GM18520 (cell line): ENCODE measurements around the gene LARP4B.

Experiments
- ATAC-seq: cut with Tn5 transposase; IDR thresholded peaks from one replicate; pipeline ENCODE4 v1.9.1; 2021; ENCODE audit not compliant: unreplicated experiment

LARP4B gene

GRCh38 chr10:789831-790701 lies 141.4 kb downstream of the LARP4B start:
- no peak for ATAC-seq

GRCh38 chr10:788796-789748 lies 142.4 kb downstream of the LARP4B start:
- ATAC-seq: no peak

DNA sequence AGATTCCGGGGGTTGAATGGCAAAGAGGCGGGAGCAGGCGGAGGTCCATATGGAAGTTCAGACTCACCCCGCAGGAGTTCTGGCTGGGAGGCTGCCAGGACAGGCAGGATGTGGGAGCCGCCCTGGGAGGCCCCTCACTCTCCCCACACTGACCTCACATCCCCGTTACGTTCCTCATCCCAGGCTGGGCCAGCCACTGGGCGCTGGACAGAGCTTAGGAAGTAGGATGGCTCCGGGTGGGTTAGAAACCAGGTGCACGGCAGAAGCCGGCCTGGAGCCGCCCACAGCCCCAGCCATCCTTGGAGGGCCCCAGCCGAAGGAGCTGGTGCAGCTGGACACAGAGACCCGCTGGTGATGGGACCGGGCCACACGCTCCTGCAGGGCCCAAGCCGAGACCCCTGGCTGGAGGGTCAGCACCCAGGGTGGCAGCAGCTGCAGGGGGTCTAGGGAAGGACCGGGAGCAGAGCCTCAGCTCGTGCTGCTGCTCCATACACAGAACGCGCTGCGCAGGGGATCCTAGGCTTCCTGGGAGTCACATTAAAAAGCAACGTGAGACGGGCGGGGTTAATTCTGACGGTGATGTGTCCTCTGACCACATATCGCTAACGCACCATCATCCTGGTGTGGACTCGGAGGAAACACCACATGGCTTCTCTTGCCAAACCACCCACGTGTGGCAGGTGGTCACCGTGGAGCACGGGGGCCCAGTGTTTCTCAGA lies 143.4 kb downstream of the LARP4B start:
- no peak for ATAC-seq

- ATAC-seq: no peak
Measured at GRCh38 chr10:786633-787474, 144.7 kb downstream of the LARP4B start.

DNA sequence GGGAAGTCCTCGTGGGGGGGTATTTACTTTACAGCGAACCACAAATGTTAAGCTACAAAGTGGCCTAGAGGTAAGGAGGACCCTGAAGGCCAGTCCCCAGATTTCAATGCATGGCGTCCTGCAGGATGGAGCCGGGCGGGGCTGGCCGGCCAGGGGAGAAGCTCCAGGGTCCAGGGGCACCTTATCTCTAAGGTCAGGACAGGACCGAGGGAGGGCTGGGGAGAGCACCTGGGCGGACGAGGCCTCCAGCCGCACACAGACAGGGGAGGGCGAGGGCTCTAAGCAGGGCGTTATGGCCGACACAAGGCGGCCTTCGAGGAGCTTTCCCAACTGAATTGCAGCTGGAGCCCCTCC lies 145.7 kb downstream of the LARP4B start:
- ATAC-seq: no peak

DNA sequence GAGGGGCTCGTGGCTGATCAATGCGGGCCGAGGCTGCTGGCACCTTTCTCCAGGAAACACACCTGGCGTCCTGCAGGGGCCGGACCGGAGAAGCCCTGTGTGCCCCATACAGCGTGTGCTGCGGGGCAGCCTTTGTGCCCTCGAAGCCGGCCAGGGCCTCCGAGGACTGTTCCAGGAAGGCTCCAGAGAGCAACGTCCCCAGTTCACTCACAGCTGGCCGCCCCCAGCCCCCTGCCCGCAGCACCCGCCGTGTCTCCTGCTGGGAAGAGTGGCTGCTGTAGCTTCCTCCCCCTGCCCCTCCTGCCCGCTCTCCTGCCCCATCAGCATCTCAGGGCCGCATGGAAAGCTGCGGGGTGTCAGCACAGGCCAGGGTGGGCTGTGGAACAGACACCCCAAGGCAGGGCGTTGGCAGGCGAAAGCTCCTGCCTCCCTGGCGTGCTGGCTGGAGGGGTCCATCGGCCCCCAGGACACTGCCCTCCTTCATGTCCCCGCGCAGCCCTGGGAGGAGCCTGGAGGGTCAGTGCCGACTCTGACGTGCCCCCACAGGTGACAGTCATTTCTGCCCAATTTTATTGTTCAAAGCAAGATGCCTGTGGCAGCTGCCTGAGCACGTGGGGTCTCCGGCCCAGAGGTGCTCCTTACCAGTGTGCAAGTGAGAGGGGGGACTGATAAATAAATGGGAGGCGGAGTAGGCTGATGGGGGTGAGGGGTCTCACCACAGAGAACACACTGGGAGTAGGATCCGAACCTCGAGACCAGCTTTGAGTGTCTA lies 146.2 kb downstream of the LARP4B start:
- ATAC-seq: no peak

GRCh38 chr10:784403-785088 lies 147.0 kb downstream of the LARP4B start:
- ATAC-seq: no peak

GRCh38 chr10:782751-783648 lies 148.5 kb downstream of the LARP4B start:
- no peak for ATAC-seq

GRCh38 chr10:780536-781524 lies 150.7 kb downstream of the LARP4B start:
- no peak for ATAC-seq

DNA sequence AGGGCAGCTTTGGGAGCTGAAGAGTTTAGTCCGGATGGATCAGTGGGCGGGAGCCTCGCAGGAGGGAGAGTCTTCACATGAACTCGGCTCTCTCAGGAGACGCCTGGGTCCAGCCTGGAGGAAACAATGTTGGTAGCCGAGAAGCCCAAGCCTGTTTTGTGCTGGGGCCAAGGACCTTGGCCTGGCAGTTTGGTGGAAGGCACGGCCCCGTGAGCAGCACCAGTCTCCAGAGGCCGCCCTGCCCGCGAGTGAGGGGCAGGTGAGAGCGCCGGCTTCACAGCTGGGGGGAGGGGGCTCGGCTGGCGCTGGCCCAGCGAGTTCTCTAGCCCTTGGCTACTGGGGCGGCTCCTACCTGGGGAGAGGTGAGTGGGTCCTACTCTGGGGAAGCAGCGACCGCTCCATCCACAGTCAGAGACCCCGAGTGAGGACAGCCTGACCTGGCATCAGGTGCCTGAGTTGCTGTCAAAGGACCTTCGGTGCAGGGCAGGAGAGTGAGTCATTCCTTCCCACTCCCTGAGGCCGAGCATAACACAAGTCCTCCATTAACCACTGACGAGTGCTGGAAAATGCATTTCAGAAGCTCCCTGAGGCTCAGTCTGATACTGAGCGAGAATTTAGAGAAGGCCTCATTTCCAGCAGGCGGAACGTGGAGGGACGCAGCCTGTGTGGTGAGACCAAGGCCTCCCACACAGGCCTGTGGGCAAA lies 152.7 kb downstream of the LARP4B start:
- no peak for ATAC-seq

- ATAC-seq: no peak
Measured at GRCh38 chr10:777913-778479, 153.5 kb downstream of the LARP4B start.

- no peak for ATAC-seq
Measured at GRCh38 chr10:776772-777171, 154.7 kb downstream of the LARP4B start.

DNA sequence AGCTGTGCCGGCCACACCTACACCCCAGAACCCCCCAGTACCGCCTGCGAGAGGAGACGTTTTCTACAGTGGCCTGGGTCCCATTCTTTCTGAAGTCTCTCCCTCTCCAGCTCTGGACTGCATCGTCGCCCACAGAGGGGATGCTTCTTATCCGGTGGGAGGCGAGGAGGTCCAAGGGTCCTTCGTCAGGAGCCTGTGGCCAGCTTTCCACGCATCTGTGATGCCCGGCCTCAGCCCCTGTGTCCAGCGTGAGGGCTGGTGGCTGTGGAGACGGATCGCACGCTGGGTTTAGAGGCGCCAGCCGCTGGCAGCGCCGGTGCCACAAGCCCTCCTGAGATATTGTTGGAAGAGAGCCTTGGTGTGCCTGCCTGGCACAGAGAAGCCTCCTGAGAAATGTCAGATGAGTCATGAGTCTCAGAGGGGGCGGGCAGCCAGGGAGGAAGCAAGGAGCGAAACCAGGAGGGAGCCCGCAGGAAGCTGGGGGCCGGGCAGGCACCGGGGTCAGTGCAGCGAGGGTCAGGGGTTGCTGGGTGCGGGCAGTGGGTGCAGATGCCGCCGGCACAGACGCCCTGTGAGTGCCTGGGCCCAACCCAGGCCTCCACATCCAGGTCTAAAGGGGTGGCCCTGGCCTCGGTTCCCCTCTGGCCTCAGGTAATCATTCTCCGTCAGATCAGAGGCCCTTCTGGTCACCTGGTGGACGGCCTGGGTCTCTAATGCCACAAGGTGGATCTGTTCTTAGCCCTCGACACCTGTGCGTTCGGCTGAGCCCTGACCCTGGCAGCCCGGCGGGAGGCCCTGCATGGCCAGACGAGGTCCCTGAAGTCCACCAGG lies 156.0 kb downstream of the LARP4B start:
- ATAC-seq: no peak

DNA sequence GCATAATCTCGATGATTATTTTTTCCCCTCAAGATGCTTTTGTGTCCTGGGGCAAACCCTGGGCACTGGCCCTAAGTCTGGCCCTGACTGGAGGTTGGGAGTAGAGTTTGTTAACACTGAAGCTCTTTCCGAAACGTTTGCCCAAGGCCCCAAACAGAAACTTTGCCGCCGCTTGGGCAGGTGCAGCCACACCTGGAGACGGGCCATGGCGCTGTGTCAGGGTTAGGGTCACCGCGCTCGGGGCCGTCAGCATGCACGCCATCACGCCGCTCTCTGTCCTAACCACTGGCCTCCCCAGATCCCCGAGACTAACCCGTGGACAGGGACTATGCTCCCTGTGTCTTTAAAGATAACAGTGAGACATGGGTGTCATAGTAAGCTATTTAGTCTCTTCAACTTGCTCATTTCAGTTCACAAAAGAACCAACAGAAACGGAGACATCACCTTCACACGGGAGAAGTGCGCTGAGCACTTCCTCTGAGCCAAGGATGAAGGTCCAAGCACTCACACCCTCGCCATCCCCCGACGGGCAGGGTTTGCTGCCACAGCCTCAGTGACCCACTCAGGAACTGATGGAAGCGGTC lies 156.8 kb downstream of the LARP4B start:
- ATAC-seq: no peak

GRCh38 chr10:774223-774622 lies 157.3 kb downstream of the LARP4B start:
- ATAC-seq: no peak
